ACHN (cell line): ENCODE data around the gene TMEM106A.
"Not testable (repeated sequence)": the region's sequence is repeated elsewhere in the genome, so short reads cannot be mapped to it uniquely, and the experiment has no call there.

ENCODE experiments used
- DNase-seq: peaks from one replicate; pipeline ENCODE4 v3.0.0-alpha.2; 2015
- in situ Hi-C: cut with HindIII; loops from 2 replicates; pipeline ENCODE4 v1.10.0; 2017; ENCODE audit warnings: low sequenced_read_pairs, low pct_ligation_motif_present, low pct_unique_long_range_greater_than_20kb

The TMEM106A gene

GRCh38 chr17:43239597-43239996 lies 27.9 kb downstream of the TMEM106A start:
- DNase-seq, in situ Hi-C loops: not testable (repeated sequence)

GRCh38 chr17:43240596-43241352 lies 29.1 kb downstream of the TMEM106A start:
- in situ Hi-C loops, DNase-seq: not testable (repeated sequence)

- DNase-seq, in situ Hi-C loops: not testable (repeated sequence)
Observed at GRCh38 chr17:43246456-43246855, 34.8 kb downstream of the TMEM106A start.
